Eye (tissue), 1 donor: ENCODE measurements around the gene NLGN1.

Experiments used
- DNase-seq: peaks from one replicate; pipeline ENCODE4 v3.0.0-alpha.2; 2015

Gene NLGN1

GRCh38 chr3:174317005-174317404 is 919.5 kb downstream of the NLGN1 start:
- no peak for DNase-seq

GRCh38 chr3:174318181-174318580 is 920.6 kb downstream of the NLGN1 start:
- no peak for DNase-seq

GRCh38 chr3:174321548-174321947 is 924.0 kb downstream of the NLGN1 start:
- DNase-seq, result no peak

- no peak for DNase-seq
These were observed 925.2 kb downstream of the NLGN1 start for GRCh38 chr3:174322789-174323188.

GRCh38 chr3:174325171-174325570 is 927.6 kb downstream of the NLGN1 start:
- DNase-seq, result no peak

GRCh38 chr3:174325834-174326700 is 928.5 kb downstream of the NLGN1 start:
- DNase-seq, result peak; percentile 48

- DNase-seq, result no peak
These were observed 931.8 kb downstream of the NLGN1 start for GRCh38 chr3:174329321-174329720.

- peak; percentile 24 for DNase-seq
These were observed 932.8 kb downstream of the NLGN1 start for GRCh38 chr3:174330303-174330702.

GRCh38 chr3:174331095-174331800 is 933.7 kb downstream of the NLGN1 start:
- DNase-seq, result no peak

GRCh38 chr3:174332391-174332790 is 934.8 kb downstream of the NLGN1 start:
- DNase-seq, result no peak

- no peak for DNase-seq
These were observed 936.1 kb downstream of the NLGN1 start for GRCh38 chr3:174333640-174334039.

- DNase-seq, result no peak
These were observed 936.6 kb downstream of the NLGN1 start for GRCh38 chr3:174334111-174334510.

- no peak for DNase-seq
These were observed 937.8 kb downstream of the NLGN1 start for GRCh38 chr3:174335324-174335723.

GRCh38 chr3:174335910-174336309 is 938.4 kb downstream of the NLGN1 start:
- DNase-seq, result peak; percentile 52
